A549 (cell line): ENCODE measurements around the gene RNF227. TPM values are rescaled to one million over a fixed set of nuclear protein-coding genes. Genes with fewer than 3 reads are reported as not detected.

Source experiments
- ATAC-seq, 2 experiments: fragments of 200-7000 bp in 1 of 2; fragments of >200 bp in 1 of 2; cut with Nextera tagmentation in 1 of 2; cut with Tn5 transposase in 1 of 2; 3 replicates each; pipeline versions ENCODE4 v1.8.0 to v1.9.1; 2018 to 2020; ENCODE audit warnings: mild to moderate bottlenecking in 1 of 2, moderate library complexity in 1 of 2
- CTCF ChIA-PET: fragments of 300-600 bp; sonication (Branson Sonifier 250); formaldehyde crosslinking; extraction: SDS; loops from one replicate; lab custom pipeline; 2021; ENCODE audit warnings: antibody characterized with exemption, inconsistent platforms; lab: Yijun Ruan, JAX
- POLR2A ChIA-PET: fragments of 350-600 bp; formaldehyde crosslinking; extraction: SDS; loops from one replicate; lab custom pipeline; 2021; ENCODE audit warnings: antibody characterized with exemption, inconsistent platforms; lab: Yijun Ruan, JAX
- DNase-seq, 2 experiments: peaks; one replicate each; pipeline versions ENCODE4 v3.0.0 to v3.0.0-alpha.2; 2011 to 2016; ENCODE audit warnings: low read depth in 1 of 2, low spot score in 1 of 2
- FAIRE-seq: peaks from 2 replicates; lab custom pipeline; 2011; peaks lifted over from hg19 to GRCh38; lab: Jason Lieb, UNC
- H3K27ac ChIP-seq, 2 experiments: fragments of >200 bp; sonication (Bioruptor Twin); formaldehyde crosslinking; 3 replicates each; pipeline ENCODE4 v1.5.1; 2016 to 2017
- H3K4me1 ChIP-seq: fragments of >200 bp; sonication (Bioruptor Twin); formaldehyde crosslinking; 3 replicates; pipeline ENCODE4 v1.6.1; 2016
- H3K4me2 ChIP-seq: fragments of >200 bp; sonication (Bioruptor Twin); formaldehyde crosslinking; 3 replicates; pipeline ENCODE4 v1.6.1; 2016
- H3K4me3 ChIP-seq: fragments of >200 bp; sonication (Bioruptor Twin); formaldehyde crosslinking; 3 replicates; pipeline ENCODE4 v1.5.1; 2016
- H3K9me3 ChIP-seq: fragments of >200 bp; sonication (Bioruptor Twin); formaldehyde crosslinking; 3 replicates; pipeline ENCODE4 v1.6.1; 2016
- CBX2 ChIP-seq: fragments of 200-600 bp; sonication (generic); IDR thresholded peaks from 2 replicates; pipeline ENCODE4 v1.6.1; 2016; ENCODE audit warnings: low read depth, mild to moderate bottlenecking, borderline replicate concordance
- CEBPB ChIP-seq, 2 experiments: fragments of >200 bp in 1 of 2; sonication (Bioruptor Twin) in 1 of 2; formaldehyde crosslinking in 1 of 2; IDR thresholded peaks; 2 replicates each; pipeline ENCODE4 v1.6.1; 2012 to 2016
- CHD4 ChIP-seq: fragments of 200-600 bp; sonication (generic); IDR thresholded peaks from 2 replicates; pipeline ENCODE4 v1.6.1; 2016; ENCODE audit warnings: antibody characterized with exemption, mild to moderate bottlenecking, borderline replicate concordance
- EHF ChIP-seq: fragments of 250-450 bp; sonication (Bioruptor Pico); IDR thresholded peaks from 2 replicates; pipeline ENCODE4 v1.5.0; 2020; ENCODE audit warnings: mild to moderate bottlenecking
- EHMT2 ChIP-seq: fragments of 200-600 bp; sonication (generic); IDR thresholded peaks from 2 replicates; pipeline ENCODE4 v1.6.1; 2016; ENCODE audit warnings: antibody characterized with exemption, low read depth, mild to moderate bottlenecking, moderate library complexity
- ESRRA ChIP-seq: fragments of 150-350 bp; IDR thresholded peaks from 2 replicates; pipeline ENCODE4 v1.6.1; 2014; ENCODE audit warnings: mild to moderate bottlenecking, low read length, borderline replicate concordance
- FOSB ChIP-seq: fragments of 250-450 bp; sonication (Bioruptor Pico); IDR thresholded peaks from 2 replicates; pipeline ENCODE4 v1.5.0; 2020; ENCODE audit warnings: mild to moderate bottlenecking, moderate library complexity
- FOSL2 ChIP-seq, 2 experiments: fragments of 450-650 bp in 1 of 2; fragments of >200 bp in 1 of 2; sonication (Bioruptor Twin) in 1 of 2; formaldehyde crosslinking; IDR thresholded peaks; 2 replicates each; pipeline versions ENCODE4 v1.5.0 to v1.6.1; 2016 to 2020; ENCODE audit warnings: mild to moderate bottlenecking in 1 of 2, moderate library complexity in 1 of 2
- FOXS1 ChIP-seq: fragments of 250-450 bp; sonication (Bioruptor Pico); IDR thresholded peaks from 2 replicates; pipeline ENCODE4 v1.5.0; 2020; ENCODE audit warnings: mild to moderate bottlenecking, moderate library complexity
- GATA3 ChIP-seq: IDR thresholded peaks from 2 replicates; pipeline ENCODE4 v1.6.1; 2012; ENCODE audit warnings: borderline replicate concordance
- HEYL ChIP-seq: fragments of 250-450 bp; sonication (Bioruptor Pico); IDR thresholded peaks from 2 replicates; pipeline ENCODE4 v1.8.0; 2021; ENCODE audit warnings: mild to moderate bottlenecking, moderate library complexity
- HOXA7 ChIP-seq: fragments of 250-450 bp; sonication (Bioruptor Pico); IDR thresholded peaks from 2 replicates; pipeline ENCODE4 v1.5.0; 2020; ENCODE audit warnings: mild to moderate bottlenecking, moderate library complexity
- KDM5A ChIP-seq: fragments of 200-600 bp; sonication (generic); IDR thresholded peaks from 2 replicates; pipeline ENCODE4 v1.6.1; 2016; ENCODE audit warnings: antibody characterized with exemption, mild to moderate bottlenecking
- MAZ ChIP-seq: fragments of 150-350 bp; IDR thresholded peaks from 2 replicates; pipeline ENCODE4 v1.6.1; 2014; ENCODE audit warnings: antibody characterized with exemption, low read depth, low read length, borderline replicate concordance
- MYC ChIP-seq: IDR thresholded peaks from 2 replicates; pipeline ENCODE4 v1.6.1; 2012; ENCODE audit warnings: mild to moderate bottlenecking, inconsistent platforms, low read length, improper control_type of control experiment, borderline replicate concordance
- NR3C1 ChIP-seq: fragments of >200 bp; sonication (Bioruptor Twin); formaldehyde crosslinking; IDR thresholded peaks from 3 replicates; pipeline ENCODE4 v1.6.1; 2017
- PHF8 ChIP-seq: fragments of 200-600 bp; sonication (generic); IDR thresholded peaks from 2 replicates; pipeline ENCODE4 v1.6.1; 2016; ENCODE audit warnings: low read depth, mild to moderate bottlenecking, antibody characterized with exemption, moderate library complexity, borderline replicate concordance
- POLR2AphosphoS2 ChIP-seq: conservative IDR thresholded peaks from 2 replicates; pipeline ENCODE4 v1.6.1; 2012; ENCODE audit warnings: low read length, improper control_type of control experiment, inconsistent platforms
- SREBF2 ChIP-seq: fragments of 450-650 bp; IDR thresholded peaks from 2 replicates; pipeline ENCODE4 v1.6.1; 2014; ENCODE audit warnings: mild to moderate bottlenecking, moderate library complexity
- ZC3H11A ChIP-seq: fragments of 450-650 bp; IDR thresholded peaks from 2 replicates; pipeline ENCODE4 v1.6.1; 2014; ENCODE audit warnings: antibody characterized with exemption, mild to moderate bottlenecking
- WGBS: methylation state at CpG from one replicate; pipeline ENCODE4 v1.1.6; 2017; ENCODE audit errors: missing lambda C conversion rate; 5-methylcytosine and 5-hydroxymethylcytosine counted together
- polyA plus RNA-seq, 4 experiments: library from polyadenylated mRNA; depleted of rRNA in 3 of 4; stranded (reverse); fragments of >200 nt; fragmentation: RNase III in 1 of 4; extraction: RNeasy Plus Mini Kit Qiagen cat#74134 plus additional on column Dnase treatment in 1 of 4; gene quantifications; 2 replicates in 3 of 4; 3 replicates in 1 of 4; pipeline ENCODE4 v1.2.3, GENCODE V29; 2011 to 2017
- TF ChIP-seq, protein P1 (sequence below): fragments of >200 bp; sonication (Bioruptor Twin); formaldehyde crosslinking; IDR thresholded peaks from 3 replicates; pipeline ENCODE4 v1.6.1; 2016
- TF ChIP-seq, protein P2 (sequence below): IDR thresholded peaks from 2 replicates; pipeline ENCODE4 v1.6.1; 2012

Gene RNF227
- polyA plus RNA-seq, 2 of the 4 experiments (the other 2 are of a cell fraction), result 2.1 to 4.1 TPM

DNA sequence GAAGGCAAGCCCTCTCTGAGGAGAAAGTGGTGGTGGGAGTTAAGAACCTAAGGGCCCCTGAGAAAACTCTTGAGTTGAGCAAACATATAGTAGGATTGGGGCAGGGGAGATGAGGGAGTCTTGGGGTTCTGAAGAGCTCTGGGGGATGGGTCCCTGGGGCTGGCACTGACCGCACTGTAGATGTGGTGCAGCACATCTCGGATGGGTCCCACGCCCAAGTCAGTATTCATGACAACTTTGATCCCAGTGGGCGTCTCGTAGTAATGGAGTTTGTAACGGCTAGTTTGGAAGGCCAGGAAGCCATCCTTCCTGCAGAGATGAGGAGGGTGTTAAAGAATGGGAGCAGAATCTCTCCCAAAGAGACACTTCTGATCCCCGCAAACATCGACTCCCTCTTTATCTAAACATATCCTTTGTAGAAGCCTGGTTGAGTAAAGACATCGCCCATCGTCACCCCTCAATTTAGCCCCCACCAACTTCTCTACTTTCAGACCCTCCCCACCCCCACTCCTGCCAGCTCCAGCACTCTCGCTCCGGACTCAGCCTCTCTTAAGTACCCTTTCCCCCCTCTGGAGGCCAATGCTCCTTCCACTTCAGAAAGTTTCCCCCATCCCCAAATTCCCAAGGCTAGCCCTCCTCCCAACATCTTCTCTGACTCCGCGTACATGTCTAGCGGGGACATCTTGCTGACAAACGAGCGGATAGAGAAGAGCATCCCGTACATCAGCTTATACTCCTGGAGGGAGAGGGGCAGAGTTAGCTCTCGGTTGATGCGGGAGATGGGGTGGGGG lies 14.9 kb upstream of the RNF227 start:
- peak in 1 of 2 experiments; percentile 14; a peak in 1 of 6 replicates for ATAC-seq
- peak overlapping the region; percentile 78 to 86 for H3K27ac ChIP-seq
- ChIA-PET POLR2A (interaction anchor here (1.0 to 2.2 kb wide), 8 partner anchors 9 to 244 kb away, joined by 3 to 20 read pairs (median 6); partner anchors contain the start of genes NAA38, RNF227 and TP53), CTCF (interaction anchor here (0.6 to 12.0 kb wide), 15 partner anchors 9 to 379 kb away, joined by 3 to 128 read pairs (median 6); partner anchors contain the start of gene RNF227)
- WGBS, result 51% methylated on average over 15 of the region's 20 CpGs
- no peak for TF ChIP-seq FOXS1
- no peak for TF ChIP-seq GATA3
- TF ChIP-seq, protein P1, sequence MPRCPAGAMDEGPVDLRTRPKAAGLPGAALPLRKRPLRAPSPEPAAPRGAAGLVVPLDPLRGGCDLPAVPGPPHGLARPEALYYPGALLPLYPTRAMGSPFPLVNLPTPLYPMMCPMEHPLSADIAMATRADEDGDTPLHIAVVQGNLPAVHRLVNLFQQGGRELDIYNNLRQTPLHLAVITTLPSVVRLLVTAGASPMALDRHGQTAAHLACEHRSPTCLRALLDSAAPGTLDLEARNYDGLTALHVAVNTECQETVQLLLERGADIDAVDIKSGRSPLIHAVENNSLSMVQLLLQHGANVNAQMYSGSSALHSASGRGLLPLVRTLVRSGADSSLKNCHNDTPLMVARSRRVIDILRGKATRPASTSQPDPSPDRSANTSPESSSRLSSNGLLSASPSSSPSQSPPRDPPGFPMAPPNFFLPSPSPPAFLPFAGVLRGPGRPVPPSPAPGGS, result 0 out of 3 replicates have a peak, but pooled peaks have one; percentile 5
- TF ChIP-seq NR3C1, result no peak
- no peak for TF ChIP-seq CEBPB (IDR thresholded peaks at IDR 0.05)
- 0 out of 2 replicates have a peak, but pooled peaks have one; percentile 46 for TF ChIP-seq PHF8
- TF ChIP-seq EHF (CRISPR knock-in tag), result no peak
- no peak for TF ChIP-seq EHMT2
- H3K4me2 ChIP-seq, result peak overlapping the region; percentile 87
- no peaks in the 10 kb centered on the region for H3K9me3 ChIP-seq
- no peak for FAIRE-seq
- peaks cover 21% of the 10 kb centered on the region for H3K4me1 ChIP-seq
- DNase-seq, result peak in 1 of 2 experiments; percentile 65
- peak overlapping the region; percentile 69 for H3K4me3 ChIP-seq

DNA sequence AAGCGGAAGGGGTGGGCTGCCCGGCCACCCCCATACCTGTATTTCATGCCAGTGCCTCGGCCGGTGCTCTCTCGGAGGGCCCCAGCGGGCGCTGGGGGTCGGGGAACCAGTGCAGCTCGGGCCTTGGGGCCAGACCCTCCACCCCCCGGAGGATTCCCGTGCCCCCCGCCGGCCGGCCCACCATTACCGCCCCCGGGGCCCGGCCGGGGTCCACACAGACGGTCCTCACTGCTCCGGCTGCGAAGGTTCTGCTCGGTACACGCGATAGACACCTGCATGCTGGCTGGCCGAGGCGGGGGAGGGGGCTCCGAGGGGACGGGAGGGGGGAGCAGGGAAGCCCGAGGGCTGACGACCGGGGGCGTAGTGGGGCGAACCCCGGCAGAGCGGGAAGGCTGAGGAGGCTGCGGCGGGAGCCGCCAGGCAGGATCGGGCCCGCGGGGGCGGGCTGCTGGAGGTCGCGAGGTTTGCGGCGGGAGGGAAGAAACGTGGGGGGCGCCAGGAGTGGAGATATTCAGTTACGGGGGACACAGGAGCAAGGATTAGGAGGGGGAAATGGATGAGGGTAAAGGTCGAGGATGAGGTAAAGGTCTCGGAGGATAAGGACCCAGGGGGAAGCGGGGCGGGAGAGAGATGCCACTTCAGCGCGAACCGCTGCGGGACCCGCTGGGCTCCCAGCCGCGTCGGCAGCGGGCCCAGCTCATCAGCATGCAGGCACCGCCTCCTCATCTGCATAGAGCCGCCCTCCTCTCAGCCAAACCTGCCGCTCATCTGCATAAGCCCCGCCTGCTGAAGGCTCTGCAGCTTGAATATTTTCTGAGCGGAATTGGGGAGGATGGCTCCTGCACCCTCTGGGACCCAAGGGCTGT lies 13.3 kb upstream of the RNF227 start, which contains the start of gene KCNAB3:
Gene KCNAB3, minus strand, starts transcription at position 699 of the 866 bp plus-strand sequence. Its CDS starts 421 bp downstream, at position 278.
- Histone ChIP-seq H3K9me3 (no peaks in the 10 kb centered on the region), H3K4me3 (no peak within 1 kb of the TSS; the same call in 2 of the 3 replicates), H3K4me2 (peak within 1 kb of the TSS; percentile 87), H3K27ac (no peak within 1 kb of the TSS), H3K4me1 (peaks cover 21% of the 10 kb centered on the region)
- no peak for ATAC-seq
- POLR2A ChIA-PET, result no interaction called here
- TF ChIP-seq SREBF2, result no peak
- TF ChIP-seq FOSB (CRISPR knock-in tag), result no peak
- TF ChIP-seq HOXA7 (CRISPR knock-in tag), result no peak
- TF ChIP-seq CEBPB (IDR thresholded peaks at IDR 0.05), result no peak
- no peak for TF ChIP-seq FOSL2 (IDR thresholded peaks at IDR 0.05)
- no peak for TF ChIP-seq FOSL2 (CRISPR knock-in tag; IDR thresholded peaks at IDR 0.05)
- peak; percentile 31 to 32 for DNase-seq
- FAIRE-seq, result no peak
- 94% methylated on average over 42 of the region's 67 CpGs for WGBS
- CTCF ChIA-PET, result interaction anchor here (1.0 to 12.0 kb wide), 5 partner anchors 11 to 189 kb away, joined by 3 to 128 read pairs (median 7); partner anchors contain the start of genes ALOXE3 and RNF227

DNA sequence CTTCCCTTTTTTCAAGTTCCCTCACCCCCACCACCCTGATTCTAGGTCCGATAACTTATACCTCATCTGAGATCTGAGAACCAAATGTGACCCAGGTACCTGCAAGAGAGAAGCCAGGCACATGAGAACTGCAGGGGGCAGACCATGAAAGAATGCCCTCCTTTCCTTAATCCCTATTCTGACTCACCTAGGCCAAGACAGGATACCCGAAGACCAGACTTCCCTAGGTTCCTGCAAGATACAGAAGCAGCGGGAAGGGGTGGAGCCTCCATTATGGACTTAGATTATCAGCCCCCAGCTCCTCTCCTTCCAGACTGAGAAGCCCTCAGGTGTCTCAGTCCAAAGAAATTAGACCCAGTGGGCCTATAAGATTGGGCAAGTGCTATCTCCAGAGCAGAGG lies 11.5 kb upstream of the RNF227 start:
- POLR2A ChIA-PET, result no interaction called here
- TF ChIP-seq ESRRA (no peak), CHD4 (no peak), KDM5A (no peak), MAZ (no peak), ZC3H11A (no peak), CEBPB (IDR thresholded peaks at IDR 0.05) (no peak), CBX2 (no peak), MYC (no peak), PHF8 (no peak), HEYL (no peak), POLR2AphosphoS2 (no peak), EHMT2 (no peak)
- TF ChIP-seq, protein P1, result no peak
- TF ChIP-seq, protein P2, sequence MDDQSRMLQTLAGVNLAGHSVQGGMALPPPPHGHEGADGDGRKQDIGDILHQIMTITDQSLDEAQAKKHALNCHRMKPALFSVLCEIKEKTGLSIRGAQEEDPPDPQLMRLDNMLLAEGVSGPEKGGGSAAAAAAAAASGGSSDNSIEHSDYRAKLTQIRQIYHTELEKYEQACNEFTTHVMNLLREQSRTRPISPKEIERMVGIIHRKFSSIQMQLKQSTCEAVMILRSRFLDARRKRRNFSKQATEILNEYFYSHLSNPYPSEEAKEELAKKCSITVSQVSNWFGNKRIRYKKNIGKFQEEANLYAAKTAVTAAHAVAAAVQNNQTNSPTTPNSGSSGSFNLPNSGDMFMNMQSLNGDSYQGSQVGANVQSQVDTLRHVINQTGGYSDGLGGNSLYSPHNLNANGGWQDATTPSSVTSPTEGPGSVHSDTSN, result no peak
- WGBS, result 78% methylated on average over 3 of the region's 3 CpGs
- Histone ChIP-seq H3K4me2 (no peak overlapping the region), H3K27ac (no peak overlapping the region), H3K4me3 (no peak overlapping the region), H3K9me3 (no peaks in the 10 kb centered on the region), H3K4me1 (peaks cover 7% of the 10 kb centered on the region)
- DNase-seq, result no peak
- FAIRE-seq, result no peak
- no peak for ATAC-seq
- CTCF ChIA-PET, result interaction anchor here (0.8 to 9.0 kb wide), 7 partner anchors 11 to 191 kb away, joined by 3 to 108 read pairs (median 5); partner anchors contain the start of genes ALOXE3 and RNF227
